Measurements from ENCODE around the gene PISD.

Gene PISD

DNA sequence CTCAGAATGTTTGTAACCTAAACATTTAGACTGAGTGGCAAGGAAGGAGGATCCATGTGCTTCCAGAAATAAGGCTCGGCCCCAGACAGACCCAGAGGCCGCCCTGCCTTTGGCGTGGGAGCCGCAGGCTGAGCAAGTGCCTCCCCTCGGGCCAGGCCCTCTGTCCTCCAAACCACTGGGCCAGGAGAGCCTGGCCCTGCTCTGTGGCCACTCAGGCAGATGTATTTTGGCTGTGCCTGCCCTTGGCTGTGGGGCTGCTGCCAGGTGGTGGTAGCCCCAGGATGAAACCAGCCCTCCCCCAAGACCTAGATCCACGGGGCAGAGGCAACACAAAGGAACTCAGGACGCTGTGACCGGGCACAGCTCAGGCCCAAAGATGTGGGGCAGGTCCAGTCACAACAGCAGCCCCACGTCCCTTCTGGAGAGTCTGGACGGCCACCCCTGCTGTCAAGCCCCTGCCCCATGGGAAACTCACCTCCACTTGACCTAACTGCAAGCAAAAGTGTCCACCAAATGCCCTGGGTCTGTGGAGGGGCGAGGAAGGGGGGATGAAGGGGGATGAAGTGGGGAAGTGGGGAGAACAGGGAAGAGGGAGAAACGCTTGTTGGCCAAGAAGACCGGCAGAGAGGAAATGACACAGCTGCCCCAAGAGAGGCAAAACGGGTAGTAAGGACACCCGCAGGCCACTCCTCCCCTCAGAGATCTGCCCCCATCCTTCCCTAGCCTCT is 24.0 kb downstream of the PISD start:
- TF ChIP-seq, protein P1, sequence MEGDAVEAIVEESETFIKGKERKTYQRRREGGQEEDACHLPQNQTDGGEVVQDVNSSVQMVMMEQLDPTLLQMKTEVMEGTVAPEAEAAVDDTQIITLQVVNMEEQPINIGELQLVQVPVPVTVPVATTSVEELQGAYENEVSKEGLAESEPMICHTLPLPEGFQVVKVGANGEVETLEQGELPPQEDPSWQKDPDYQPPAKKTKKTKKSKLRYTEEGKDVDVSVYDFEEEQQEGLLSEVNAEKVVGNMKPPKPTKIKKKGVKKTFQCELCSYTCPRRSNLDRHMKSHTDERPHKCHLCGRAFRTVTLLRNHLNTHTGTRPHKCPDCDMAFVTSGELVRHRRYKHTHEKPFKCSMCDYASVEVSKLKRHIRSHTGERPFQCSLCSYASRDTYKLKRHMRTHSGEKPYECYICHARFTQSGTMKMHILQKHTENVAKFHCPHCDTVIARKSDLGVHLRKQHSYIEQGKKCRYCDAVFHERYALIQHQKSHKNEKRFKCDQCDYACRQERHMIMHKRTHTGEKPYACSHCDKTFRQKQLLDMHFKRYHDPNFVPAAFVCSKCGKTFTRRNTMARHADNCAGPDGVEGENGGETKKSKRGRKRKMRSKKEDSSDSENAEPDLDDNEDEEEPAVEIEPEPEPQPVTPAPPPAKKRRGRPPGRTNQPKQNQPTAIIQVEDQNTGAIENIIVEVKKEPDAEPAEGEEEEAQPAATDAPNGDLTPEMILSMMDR (conservative IDR thresholded peaks at IDR 0.05; ENCODE audit: low read length) = no peak
- TF ChIP-seq EZH2phosphoT487 (IDR thresholded peaks at IDR 0.05; ENCODE audit: borderline replicate concordance) = no peak
- Histone ChIP-seq H3K27me3 (ENCODE audit: insufficient read depth, low read length, poor library complexity, severe bottlenecking) (no peaks in the 10 kb centered on the region), H3K79me2 (ENCODE audit: insufficient read depth, low read length) (peaks cover 59% of the 10 kb centered on the region), H4K20me1 (ENCODE audit: insufficient read depth, low read length, poor library complexity, severe bottlenecking) (no peaks in the 10 kb centered on the region), H3F3A (ENCODE audit: low read depth) (no peaks in the 10 kb centered on the region), H3K9ac (ENCODE audit: low read depth, low read length, poor library complexity, severe bottlenecking) (peak overlapping the region; percentile 76), H3K4me1 (ENCODE audit: insufficient read depth, low read length, poor library complexity, severe bottlenecking) (peaks cover 32% of the 10 kb centered on the region), H3K9me3 (ENCODE audit: insufficient read depth, low read depth, low read length) (no peaks in the 10 kb centered on the region), H3K36me3 (ENCODE audit: insufficient read depth, low read length) (no peaks in the 10 kb centered on the region), H3K4me2 (ENCODE audit: low read depth, low read length, poor library complexity, severe bottlenecking) (peak overlapping the region; percentile 88), H3K4me3 (ENCODE audit: low read length, poor library complexity, severe bottlenecking) (peak overlapping the region; percentile 74), H2AFZ (ENCODE audit: low read length) (peak overlapping the region; percentile 71), H3K9me2 (replicated peaks; ENCODE audit: low read depth, low read length) (no peaks in the 10 kb centered on the region)

- H4K20me1 ChIP-seq (ENCODE audit: insufficient read depth, low read length, poor library complexity, severe bottlenecking) = no peaks in the 10 kb centered on the region
- peaks cover 65% of the 10 kb centered on the region for H3K79me2 ChIP-seq (ENCODE audit: insufficient read depth, low read length)
- H3K27me3 ChIP-seq (ENCODE audit: insufficient read depth, low read length, poor library complexity, severe bottlenecking) = no peaks in the 10 kb centered on the region
- H3K9ac ChIP-seq (ENCODE audit: low read depth, low read length, poor library complexity, severe bottlenecking) = peak overlapping the region; percentile 76
- peak overlapping the region; percentile 74 for H3K4me3 ChIP-seq (ENCODE audit: low read length, poor library complexity, severe bottlenecking)
- H3K4me1 ChIP-seq (ENCODE audit: insufficient read depth, low read length, poor library complexity, severe bottlenecking) = peaks cover 32% of the 10 kb centered on the region
- no peaks in the 10 kb centered on the region for H3K9me3 ChIP-seq (ENCODE audit: insufficient read depth, low read depth, low read length)
- H3K4me2 ChIP-seq (ENCODE audit: low read depth, low read length, poor library complexity, severe bottlenecking) = peak overlapping the region; percentile 88
- H3K36me3 ChIP-seq (ENCODE audit: insufficient read depth, low read length) = no peaks in the 10 kb centered on the region; the same call in 1 of the 2 replicates
- no peaks in the 10 kb centered on the region for H3F3A ChIP-seq (ENCODE audit: low read depth)
- H2AFZ ChIP-seq (ENCODE audit: low read length) = no peak overlapping the region
- TF ChIP-seq, protein P1 (conservative IDR thresholded peaks at IDR 0.05; ENCODE audit: low read length) = no peak
- no peaks in the 10 kb centered on the region for H3K9me2 ChIP-seq (replicated peaks; ENCODE audit: low read depth, low read length)
These were observed 24.5 kb downstream of the PISD start for GRCh38 chr22:31637447-31637890.

- H3K79me2 ChIP-seq (ENCODE audit: insufficient read depth, low read length) = peaks cover 72% of the 10 kb centered on the region
- H3K4me1 ChIP-seq (ENCODE audit: insufficient read depth, low read length, poor library complexity, severe bottlenecking) = peaks cover 43% of the 10 kb centered on the region
- no peaks in the 10 kb centered on the region for H3K27me3 ChIP-seq (ENCODE audit: insufficient read depth, low read length, poor library complexity, severe bottlenecking)
- no peak overlapping the region for H3K9ac ChIP-seq (ENCODE audit: low read depth, low read length, poor library complexity, severe bottlenecking)
- H3K9me2 ChIP-seq (replicated peaks; ENCODE audit: low read depth, low read length) = no peaks in the 10 kb centered on the region
- TF ChIP-seq, protein P1 (conservative IDR thresholded peaks at IDR 0.05; ENCODE audit: low read length) = no peak
- TF ChIP-seq EZH2phosphoT487 (IDR thresholded peaks at IDR 0.05; ENCODE audit: borderline replicate concordance) = no peak
- H3F3A ChIP-seq (ENCODE audit: low read depth) = no peaks in the 10 kb centered on the region; the same call in 1 of the 2 replicates
- no peaks in the 10 kb centered on the region for H4K20me1 ChIP-seq (ENCODE audit: insufficient read depth, low read length, poor library complexity, severe bottlenecking)
- H3K36me3 ChIP-seq (ENCODE audit: insufficient read depth, low read length) = no peaks in the 10 kb centered on the region; the same call in 1 of the 2 replicates
- no peak overlapping the region for H3K4me3 ChIP-seq (ENCODE audit: low read length, poor library complexity, severe bottlenecking)
- no peak overlapping the region for H3K4me2 ChIP-seq (ENCODE audit: low read depth, low read length, poor library complexity, severe bottlenecking)
- no peaks in the 10 kb centered on the region for H3K9me3 ChIP-seq (ENCODE audit: insufficient read depth, low read depth, low read length)
- no peak overlapping the region for H2AFZ ChIP-seq (ENCODE audit: low read length)
These were observed 26.2 kb downstream of the PISD start for GRCh38 chr22:31635638-31636306.
